ENCODE measurements around the gene ULBP2.
A peak's percentile ranks its signal among the peaks of the same experiment; 100 is the strongest.
"Not testable (repeated sequence)": the region's sequence is repeated elsewhere in the genome, so short reads cannot be mapped to it uniquely, and the experiment has no call there.

The ULBP2 gene

DNA sequence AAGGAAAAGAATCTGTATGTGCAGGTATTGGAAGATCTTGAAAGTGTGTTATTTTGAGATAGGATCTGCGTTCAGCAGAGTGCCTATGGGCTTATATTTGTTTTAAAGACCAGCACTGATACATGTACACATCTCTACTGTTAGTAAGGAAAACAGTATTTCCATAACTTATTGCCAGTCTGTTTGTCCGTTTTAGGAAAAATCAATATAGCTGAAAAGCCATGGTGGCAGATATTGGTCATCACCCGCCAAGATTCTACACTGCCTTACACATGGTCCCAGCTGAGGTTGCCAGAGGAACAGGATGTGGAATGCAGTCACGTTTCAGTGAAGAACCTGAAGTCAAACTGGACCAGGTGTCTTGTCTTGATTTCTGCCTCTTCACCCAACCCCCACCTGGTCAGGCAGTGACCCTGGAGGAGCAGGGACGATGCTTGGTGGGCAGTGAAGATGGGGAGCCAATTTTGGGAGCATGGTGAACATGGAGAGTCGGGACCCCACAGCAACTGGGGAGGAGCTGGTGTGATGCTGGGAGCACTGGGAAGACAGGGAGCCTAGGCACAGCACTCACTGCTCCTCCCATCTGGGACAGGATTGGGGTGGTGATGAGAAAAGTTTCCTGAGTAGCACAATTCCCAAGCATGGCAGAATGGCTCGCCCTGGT, 14.0 kb downstream of the ULBP2 start:
- H3K27me3 ChIP-seq, result peaks cover 0 to 78% of the 10 kb centered on the region in 2 donors
- H3K27ac ChIP-seq; H3K36me3 ChIP-seq; H3K4me3 ChIP-seq; H3K9me3 ChIP-seq; DNase-seq; intact Hi-C loops (cut with DNase I; ENCODE audit: low total_unique reads); H3K4me1 ChIP-seq: not testable (repeated sequence)

GRCh38 chr6:149958124-149958523, 16.3 kb downstream of the ULBP2 start:
- DNase-seq; H3K4me1 ChIP-seq; H3K4me3 ChIP-seq; H3K9me3 ChIP-seq; intact Hi-C loops (cut with DNase I; ENCODE audit: low total_unique reads); H3K27ac ChIP-seq; H3K36me3 ChIP-seq: not testable (repeated sequence)
- H3K27me3 ChIP-seq, result peaks cover 0 to 77% of the 10 kb centered on the region in 2 donors

- H3K4me3 ChIP-seq; H3K27ac ChIP-seq; H3K9me3 ChIP-seq; H3K36me3 ChIP-seq; intact Hi-C loops (cut with DNase I; ENCODE audit: low total_unique reads); DNase-seq: not testable (repeated sequence)
- Histone ChIP-seq H3K27me3 (peaks cover 0 to 77% of the 10 kb centered on the region in 2 donors), H3K4me1 (peaks cover 0 to 20% (median 19%) of the 10 kb centered on the region in 4 donors)
Measured at GRCh38 chr6:149959806-149960205, 18.0 kb downstream of the ULBP2 start.

GRCh38 chr6:149960488-149960887, 18.7 kb downstream of the ULBP2 start:
- peaks cover 0 to 78% of the 10 kb centered on the region in 2 donors for H3K27me3 ChIP-seq
- TF ChIP-seq, protein P1, sequence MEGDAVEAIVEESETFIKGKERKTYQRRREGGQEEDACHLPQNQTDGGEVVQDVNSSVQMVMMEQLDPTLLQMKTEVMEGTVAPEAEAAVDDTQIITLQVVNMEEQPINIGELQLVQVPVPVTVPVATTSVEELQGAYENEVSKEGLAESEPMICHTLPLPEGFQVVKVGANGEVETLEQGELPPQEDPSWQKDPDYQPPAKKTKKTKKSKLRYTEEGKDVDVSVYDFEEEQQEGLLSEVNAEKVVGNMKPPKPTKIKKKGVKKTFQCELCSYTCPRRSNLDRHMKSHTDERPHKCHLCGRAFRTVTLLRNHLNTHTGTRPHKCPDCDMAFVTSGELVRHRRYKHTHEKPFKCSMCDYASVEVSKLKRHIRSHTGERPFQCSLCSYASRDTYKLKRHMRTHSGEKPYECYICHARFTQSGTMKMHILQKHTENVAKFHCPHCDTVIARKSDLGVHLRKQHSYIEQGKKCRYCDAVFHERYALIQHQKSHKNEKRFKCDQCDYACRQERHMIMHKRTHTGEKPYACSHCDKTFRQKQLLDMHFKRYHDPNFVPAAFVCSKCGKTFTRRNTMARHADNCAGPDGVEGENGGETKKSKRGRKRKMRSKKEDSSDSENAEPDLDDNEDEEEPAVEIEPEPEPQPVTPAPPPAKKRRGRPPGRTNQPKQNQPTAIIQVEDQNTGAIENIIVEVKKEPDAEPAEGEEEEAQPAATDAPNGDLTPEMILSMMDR (IDR thresholded peaks at IDR 0.05), result no peak

DNA sequence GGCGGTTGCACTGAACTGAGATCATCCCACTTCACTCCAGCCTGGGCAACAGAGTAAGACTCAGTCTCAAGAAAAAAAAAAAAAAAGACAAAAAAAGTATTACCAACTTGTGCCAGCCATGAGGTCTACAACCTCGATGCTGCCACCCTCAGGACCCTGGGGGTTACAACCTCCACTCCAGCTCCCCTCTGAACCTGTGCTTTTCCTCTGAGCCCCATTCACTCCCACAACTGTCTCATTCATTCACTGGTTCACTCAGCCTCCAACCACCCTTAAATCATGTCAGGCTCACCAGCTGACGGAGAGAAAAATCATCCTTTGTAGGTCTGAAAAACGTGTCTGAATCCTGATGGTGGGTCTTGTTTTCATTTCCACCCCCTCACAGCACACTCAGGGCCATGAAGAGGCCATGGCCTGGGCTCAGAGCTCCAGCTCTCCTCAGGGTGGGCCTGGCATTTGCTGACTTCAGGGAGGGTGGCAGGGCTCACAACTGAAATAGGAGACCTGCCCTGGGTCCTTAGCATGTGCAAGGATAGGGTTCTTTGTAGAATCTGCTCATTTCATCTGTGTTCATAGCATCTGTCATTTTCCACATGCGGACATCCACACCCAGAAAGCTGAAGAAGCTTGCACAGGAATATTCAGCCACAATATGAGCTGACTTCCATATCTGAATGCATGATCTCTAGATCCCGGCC, 20.1 kb downstream of the ULBP2 start:
- H3K27ac ChIP-seq, result no peak overlapping the region
- H3K36me3 ChIP-seq, result no peaks in the 10 kb centered on the region
- H3K27me3 ChIP-seq, result peaks cover 0 to 78% of the 10 kb centered on the region in 2 donors
- peaks cover 0 to 28% (median 26%) of the 10 kb centered on the region in 4 donors for H3K4me1 ChIP-seq
- DNase-seq, result no peak
- TF ChIP-seq, protein P1 (IDR thresholded peaks at IDR 0.05), result no peak
- intact Hi-C loops (cut with DNase I; ENCODE audit: low total_unique reads), result loop anchor here (2.0 kb wide), 1 partner anchor 23 kb away; no protein-coding TSS in a partner anchor
- no peak overlapping the region for H3K4me3 ChIP-seq
- H3K9me3 ChIP-seq, result no peaks in the 10 kb centered on the region

More at GRCh38 chr6:149960488-149960887, 18.7 kb downstream of the ULBP2 start:
- intact Hi-C loops (cut with DNase I; ENCODE audit: low total_unique reads), result no loop called here
- Histone ChIP-seq H3K4me1 (peaks cover 0 to 27% (median 26%) of the 10 kb centered on the region in 4 donors), H3K4me3 (no peak overlapping the region), H3K27ac (no peak overlapping the region), H3K9me3 (no peaks in the 10 kb centered on the region), H3K36me3 (no peaks in the 10 kb centered on the region)
- DNase-seq, result no peak

DNA sequence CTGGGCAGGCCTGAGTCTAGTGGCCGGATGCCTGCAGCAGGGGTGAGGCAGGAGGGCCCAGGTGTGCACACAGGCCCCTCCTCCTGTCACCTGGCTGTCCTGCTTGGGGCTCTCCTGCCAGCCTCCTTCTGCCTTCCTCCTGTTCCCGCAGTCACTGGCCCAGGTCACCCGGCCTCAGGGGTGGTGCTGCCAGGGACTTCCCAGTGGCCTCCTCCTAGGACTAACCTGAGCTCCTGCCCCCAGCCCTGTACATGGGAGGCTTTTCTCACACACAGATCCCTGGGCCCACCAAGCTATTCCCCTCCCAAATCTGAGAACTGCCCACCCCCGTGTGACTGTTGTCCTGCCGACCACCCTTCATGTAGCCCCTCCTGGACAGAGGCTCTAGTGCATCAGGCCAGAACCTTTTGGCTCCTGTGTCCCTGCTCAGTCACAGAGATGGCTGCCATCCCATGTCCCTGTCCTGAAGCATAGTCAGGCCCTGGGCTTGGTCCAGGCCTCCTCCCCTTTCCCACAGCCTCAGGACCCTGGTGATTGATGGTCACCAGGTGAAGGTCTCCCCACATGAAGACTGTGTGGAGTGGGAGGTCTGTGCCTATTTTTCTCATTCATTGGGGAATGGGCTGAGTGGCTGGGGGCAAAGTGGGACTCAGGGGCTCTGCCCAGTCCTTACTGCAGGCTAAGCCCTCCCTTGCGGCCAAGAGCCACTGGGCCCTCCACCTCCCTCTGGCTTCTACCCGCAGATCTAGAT, 20.8 kb downstream of the ULBP2 start:
- TF ChIP-seq, protein P1 (IDR thresholded peaks at IDR 0.05), result no peak
- intact Hi-C loops (cut with DNase I; ENCODE audit: low total_unique reads), result loop anchor here (2.0 kb wide), 1 partner anchor 24 kb away; no protein-coding TSS in a partner anchor
- Histone ChIP-seq H3K27ac (no peak overlapping the region), H3K9me3 (no peaks in the 10 kb centered on the region), H3K36me3 (no peaks in the 10 kb centered on the region), H3K27me3 (peaks cover 0 to 80% of the 10 kb centered on the region in 2 donors), H3K4me3 (no peak overlapping the region), H3K4me1 (peaks cover 0 to 28% (median 26%) of the 10 kb centered on the region in 4 donors)
- DNase-seq, result no peak

- Histone ChIP-seq H3K9me3 (no peaks in the 10 kb centered on the region), H3K4me1 (peaks cover 0 to 28% (median 26%) of the 10 kb centered on the region in 4 donors), H3K36me3 (no peaks in the 10 kb centered on the region), H3K4me3 (peak overlapping the region; percentile 45 to 54), H3K27ac (no peak overlapping the region), H3K27me3 (peaks cover 0 to 79% of the 10 kb centered on the region in 2 donors)
- DNase-seq, result no peak
- intact Hi-C loops (cut with DNase I; ENCODE audit: low total_unique reads), result loop anchor here (2.0 kb wide), 1 partner anchor 24 kb away; no protein-coding TSS in a partner anchor
- TF ChIP-seq, protein P1 (IDR thresholded peaks at IDR 0.05), result no peak
Measured at GRCh38 chr6:149963212-149963461, 21.3 kb downstream of the ULBP2 start.
